Measurements from ENCODE around the gene LIPJ.

- TF ChIP-seq POLR2A (IDR thresholded peaks at IDR 0.05) (no peak), CTCF (IDR thresholded peaks at IDR 0.05) (no peak), POLR2AphosphoS5 (IDR thresholded peaks at IDR 0.05) (no peak)
Measured at GRCh38 chr10:88544140-88544870, 42.3 kb upstream of the LIPJ start.
